Choroid plexus epithelial cell (primary cell): ENCODE results near the gene ANKRD12.
A peak's percentile ranks its signal among the peaks of the same experiment; 100 is the strongest.

Source experiments
- DNase-seq: peaks from one replicate; pipeline ENCODE4 v3.0.0-alpha.2; 2010; ENCODE audit warnings: low read depth
- H3K4me3 ChIP-seq: 2 replicates; pipeline ENCODE4 v1.5.1; 2011; ENCODE audit warnings: low read depth, mild to moderate bottlenecking, control low read depth, low read length, moderate library complexity
- CTCF ChIP-seq: conservative IDR thresholded peaks from 2 replicates; pipeline ENCODE4 v1.5.1; 2011; ENCODE audit warnings: low read depth, mild to moderate bottlenecking, control low read depth, inconsistent platforms, low read length, moderate library complexity

Gene ANKRD12

GRCh38 chr18:9133225-9133624, 3.4 kb upstream of the ANKRD12 start:
- no peak overlapping the region for H3K4me3 ChIP-seq
- no peak for DNase-seq
- TF ChIP-seq CTCF, result no peak

GRCh38 chr18:9135081-9135911, 1.3 kb upstream of the ANKRD12 start:
- no peak for DNase-seq
- TF ChIP-seq CTCF, result no peak
- H3K4me3 ChIP-seq, result peak overlapping the region; percentile 92

DNA sequence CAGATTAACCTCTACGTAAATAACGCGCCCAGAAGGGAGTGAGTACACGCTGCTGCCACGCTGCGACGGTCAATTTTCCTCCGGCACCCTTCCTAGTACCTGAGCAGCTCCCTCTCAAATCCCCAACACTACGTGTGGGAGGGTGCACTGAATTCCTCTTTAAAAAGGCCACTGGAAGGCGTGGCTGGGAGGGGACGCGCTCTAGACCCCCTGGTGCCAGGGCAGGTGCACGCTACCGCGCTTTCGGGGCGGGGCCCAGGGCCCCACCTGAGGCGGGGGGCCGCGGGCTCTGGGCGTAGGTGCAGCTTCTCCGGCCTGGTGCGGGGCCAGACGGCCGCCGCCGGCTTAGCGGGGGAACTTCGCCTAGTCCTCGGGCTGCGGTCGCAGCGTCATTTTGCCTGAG, 668 bp upstream of the ANKRD12 start:
- DNase-seq, result peak; percentile 43
- peak overlapping the region; percentile 92 for H3K4me3 ChIP-seq
- TF ChIP-seq CTCF, result no peak

DNA sequence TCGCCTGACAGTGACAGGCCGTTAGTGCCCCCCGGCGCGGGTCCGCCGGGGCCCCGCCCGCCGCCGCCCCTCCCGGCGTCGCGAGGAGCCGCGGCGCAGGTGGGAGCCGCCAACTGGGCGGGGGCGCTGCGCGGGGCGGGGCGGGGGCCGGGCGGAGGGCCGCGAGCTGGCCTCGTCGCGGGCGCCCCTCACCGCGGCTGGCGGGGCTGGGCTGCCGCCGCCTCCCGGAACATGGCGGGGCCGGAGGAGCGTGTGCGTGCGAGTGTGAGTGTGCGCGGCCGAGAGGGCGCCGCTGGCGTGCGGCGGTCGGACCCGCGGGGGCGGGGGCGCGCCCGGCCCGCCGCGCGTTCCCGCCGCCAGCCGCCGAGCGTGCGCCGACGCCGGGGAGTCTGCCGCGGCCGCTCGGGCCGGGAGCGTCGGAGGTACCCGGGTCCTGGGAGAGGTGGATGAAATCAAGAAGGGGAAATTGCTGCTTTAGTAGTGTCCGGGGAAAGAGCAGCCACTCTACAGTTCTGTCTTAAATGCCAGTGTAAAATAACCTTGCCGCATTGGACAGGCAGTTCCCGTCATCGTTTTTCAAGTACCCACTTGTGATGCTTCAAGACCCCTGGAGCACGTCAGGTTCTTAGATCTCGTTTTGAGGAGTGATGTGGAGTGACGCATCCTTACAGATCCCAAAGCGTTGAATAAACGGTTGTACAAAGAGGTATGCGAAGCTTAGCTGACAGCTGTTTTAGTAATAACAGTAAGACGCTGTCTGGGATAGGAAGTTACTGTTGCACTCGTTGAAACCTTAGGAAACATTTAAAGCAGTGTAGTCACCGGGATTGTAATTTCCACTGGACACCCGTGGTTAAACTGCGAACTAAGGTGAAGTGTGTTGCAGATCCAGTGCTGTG, 836 bp downstream of the ANKRD12 start:
- no peak for TF ChIP-seq CTCF
- peak overlapping the region; percentile 92 for H3K4me3 ChIP-seq
- DNase-seq, result peak; percentile 78

GRCh38 chr18:9139400-9140039, 2.9 kb downstream of the ANKRD12 start:
- no peak for DNase-seq
- TF ChIP-seq CTCF, result no peak
- no peak overlapping the region for H3K4me3 ChIP-seq

- no peak for TF ChIP-seq CTCF
- no peak for DNase-seq
- H3K4me3 ChIP-seq, result no peak overlapping the region
These were observed 3.8 kb downstream of the ANKRD12 start for GRCh38 chr18:9140381-9140780.
